Vagina (tissue), 2 donors: ENCODE measurements around the gene CLDN24. TPM values are rescaled to one million over a fixed set of nuclear protein-coding genes. Genes with fewer than 3 reads are reported as not detected.

Source experiments
- DNase-seq, 2 donors: peaks; one replicate each; pipeline ENCODE4 v3.0.0-alpha.2; 2017; ENCODE audit errors: extremely low spot score in 2 of 2
- H3K27ac ChIP-seq: fragments of 200-600 bp; sonication (generic); one replicate; pipeline ENCODE4 v1.5.1; 2019
- H3K27me3 ChIP-seq: fragments of 200-600 bp; sonication (generic); one replicate; pipeline ENCODE4 v1.5.1; 2019
- H3K36me3 ChIP-seq, 2 donors: fragments of 200-600 bp; sonication (generic); one replicate each; pipeline ENCODE4 v1.5.1; 2017 to 2019
- H3K4me1 ChIP-seq: fragments of 200-600 bp; sonication (generic); one replicate; pipeline ENCODE4 v1.5.1; 2019
- H3K4me3 ChIP-seq, 2 donors: fragments of 200-600 bp; sonication (generic); 1 replicate in 1 of 2; 2 replicates in 1 of 2; pipeline ENCODE4 v1.5.1; 2016 to 2019
- H3K9me3 ChIP-seq: fragments of 200-600 bp; sonication (generic); one replicate; pipeline ENCODE4 v1.5.1; 2019
- POLR2A ChIP-seq, 2 donors: fragments of 450-650 bp; IDR thresholded peaks; one replicate each; pipeline ENCODE4 v1.6.1; 2017; ENCODE audit warnings: antibody characterized with exemption in 2 of 2, mild to moderate bottlenecking in 2 of 2, moderate library complexity in 2 of 2
- POLR2AphosphoS5 ChIP-seq, 2 donors: sonication (generic); formaldehyde crosslinking; IDR thresholded peaks; one replicate each; pipeline ENCODE4 v1.9.0; 2017; ENCODE audit warnings: antibody characterized with exemption in 2 of 2, mild to moderate bottlenecking in 2 of 2, low read depth in 1 of 2; ENCODE audit not compliant: insufficient read depth in 1 of 2
- intact Hi-C: fragments of 100-400 bp; cut with DNase I; formaldehyde crosslinking; loops from one replicate; pipeline ENCODE4 v1.15.1; 2023
- total RNA-seq: library from RNA; depleted of rRNA; stranded (reverse); fragments of >200 nt; gene quantifications from one replicate; pipeline ENCODE4 v1.2.3, GENCODE V29; 2016
- TF ChIP-seq, protein P1 (sequence below), 3 experiments: fragments of 450-650 bp in 2 of 3; fragments of 200-600 bp in 1 of 3; sonication (generic) in 1 of 3; IDR thresholded peaks; one replicate each; pipeline ENCODE4 v1.5.1; 2017 to 2019; ENCODE audit warnings: antibody characterized with exemption in 3 of 3, mild to moderate bottlenecking in 2 of 3, moderate library complexity in 2 of 3

The CLDN24 gene
- total RNA-seq, result not detected

DNA sequence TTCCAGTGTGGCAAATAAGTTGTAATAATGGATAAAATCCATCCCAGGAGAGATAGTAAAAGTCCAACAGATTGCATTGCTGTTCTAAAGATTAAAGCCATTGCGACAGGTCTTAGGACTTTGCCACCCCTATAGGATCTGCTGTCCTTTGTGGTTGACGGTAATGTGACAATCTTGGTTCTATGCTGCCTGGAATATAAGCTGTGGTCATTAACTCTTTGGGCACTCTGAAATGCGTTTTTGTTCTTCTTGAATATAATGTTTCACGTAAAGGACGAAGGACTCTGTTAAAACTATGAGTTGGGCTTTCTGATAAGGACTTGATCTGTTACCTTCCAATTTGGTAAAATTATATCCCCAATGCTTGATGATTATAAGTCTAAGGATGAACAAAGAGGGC is at the start of gene CLDN24:
CLDN24 (minus strand) TSS at position 101 of the 400 bp plus-strand sequence; CDS start at position 101, 0 bp downstream.
- Histone ChIP-seq H3K27me3 (no peaks in the 10 kb centered on the region), H3K4me1 (no peaks in the 10 kb centered on the region), H3K4me3 (no peak within 1 kb of the TSS), H3K27ac (no peak within 1 kb of the TSS), H3K36me3 (no peaks in the 10 kb centered on the region), H3K9me3 (no peaks in the 10 kb centered on the region)
- DNase-seq, result no peak
- intact Hi-C loops, result no loop called here
- TF ChIP-seq POLR2AphosphoS5 (IDR thresholded peaks at IDR 0.05; ENCODE audit: insufficient read depth in 1 of 2, low read depth in 1 of 2) (no peak), POLR2A (IDR thresholded peaks at IDR 0.05) (no peak)
- TF ChIP-seq, protein P1, sequence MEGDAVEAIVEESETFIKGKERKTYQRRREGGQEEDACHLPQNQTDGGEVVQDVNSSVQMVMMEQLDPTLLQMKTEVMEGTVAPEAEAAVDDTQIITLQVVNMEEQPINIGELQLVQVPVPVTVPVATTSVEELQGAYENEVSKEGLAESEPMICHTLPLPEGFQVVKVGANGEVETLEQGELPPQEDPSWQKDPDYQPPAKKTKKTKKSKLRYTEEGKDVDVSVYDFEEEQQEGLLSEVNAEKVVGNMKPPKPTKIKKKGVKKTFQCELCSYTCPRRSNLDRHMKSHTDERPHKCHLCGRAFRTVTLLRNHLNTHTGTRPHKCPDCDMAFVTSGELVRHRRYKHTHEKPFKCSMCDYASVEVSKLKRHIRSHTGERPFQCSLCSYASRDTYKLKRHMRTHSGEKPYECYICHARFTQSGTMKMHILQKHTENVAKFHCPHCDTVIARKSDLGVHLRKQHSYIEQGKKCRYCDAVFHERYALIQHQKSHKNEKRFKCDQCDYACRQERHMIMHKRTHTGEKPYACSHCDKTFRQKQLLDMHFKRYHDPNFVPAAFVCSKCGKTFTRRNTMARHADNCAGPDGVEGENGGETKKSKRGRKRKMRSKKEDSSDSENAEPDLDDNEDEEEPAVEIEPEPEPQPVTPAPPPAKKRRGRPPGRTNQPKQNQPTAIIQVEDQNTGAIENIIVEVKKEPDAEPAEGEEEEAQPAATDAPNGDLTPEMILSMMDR (IDR thresholded peaks at IDR 0.05), result no peak

DNA sequence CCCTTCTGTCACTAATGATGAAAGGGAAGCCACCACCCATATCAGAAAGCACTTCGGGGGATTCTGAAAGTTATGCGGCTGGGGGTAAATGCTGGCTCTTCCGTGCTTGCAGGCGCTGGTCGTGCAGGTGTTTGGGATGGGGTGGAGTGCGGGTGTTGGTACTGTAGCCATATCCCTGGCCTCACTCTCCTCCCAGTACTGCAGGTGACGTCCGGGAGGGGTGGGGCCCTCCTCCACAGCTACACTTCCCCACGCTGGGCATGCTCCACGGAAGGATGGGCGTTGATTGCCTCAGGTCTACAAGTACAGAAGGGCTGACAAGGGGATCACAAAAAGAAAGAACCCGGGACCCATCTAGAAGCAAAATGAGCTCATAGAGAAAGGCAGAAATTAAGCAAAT is 48.6 kb upstream of the CLDN24 start:
- no peak for TF ChIP-seq POLR2A (IDR thresholded peaks at IDR 0.05)
- TF ChIP-seq, protein P1 (IDR thresholded peaks at IDR 0.05), result no peak
- TF ChIP-seq POLR2AphosphoS5 (IDR thresholded peaks at IDR 0.05; ENCODE audit: insufficient read depth in 1 of 2, low read depth in 1 of 2), result no peak
- Histone ChIP-seq H3K36me3 (no peaks in the 10 kb centered on the region), H3K27ac (no peak overlapping the region), H3K4me1 (no peaks in the 10 kb centered on the region), H3K4me3 (no peak overlapping the region), H3K27me3 (no peaks in the 10 kb centered on the region), H3K9me3 (no peaks in the 10 kb centered on the region)
- DNase-seq, result no peak
- intact Hi-C loops, result no loop called here

DNA sequence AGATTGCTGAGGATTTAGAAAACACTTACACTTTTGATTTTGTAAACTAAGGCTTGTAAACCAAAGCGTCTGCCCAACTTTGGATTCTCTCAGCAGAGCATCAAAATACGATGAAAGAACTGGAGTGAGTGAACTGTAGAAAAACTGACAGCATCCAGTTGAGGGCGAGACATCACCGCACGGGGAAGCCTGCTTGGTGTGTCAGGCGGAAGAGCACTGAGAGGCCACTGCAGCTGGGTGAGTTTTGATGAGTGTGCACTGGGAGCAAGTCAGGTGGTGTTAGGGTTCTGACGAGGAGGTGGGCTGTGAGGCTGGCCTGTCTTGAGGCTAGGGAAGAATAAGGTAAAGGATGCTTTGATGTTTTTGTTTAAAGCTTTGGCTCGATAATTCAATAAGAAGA is 46.8 kb upstream of the CLDN24 start:
- Histone ChIP-seq H3K36me3 (no peaks in the 10 kb centered on the region), H3K4me1 (no peaks in the 10 kb centered on the region), H3K4me3 (no peak overlapping the region), H3K27me3 (no peaks in the 10 kb centered on the region), H3K9me3 (no peaks in the 10 kb centered on the region), H3K27ac (no peak overlapping the region)
- TF ChIP-seq POLR2A (IDR thresholded peaks at IDR 0.05), result no peak
- DNase-seq, result no peak
- intact Hi-C loops, result no loop called here

DNA sequence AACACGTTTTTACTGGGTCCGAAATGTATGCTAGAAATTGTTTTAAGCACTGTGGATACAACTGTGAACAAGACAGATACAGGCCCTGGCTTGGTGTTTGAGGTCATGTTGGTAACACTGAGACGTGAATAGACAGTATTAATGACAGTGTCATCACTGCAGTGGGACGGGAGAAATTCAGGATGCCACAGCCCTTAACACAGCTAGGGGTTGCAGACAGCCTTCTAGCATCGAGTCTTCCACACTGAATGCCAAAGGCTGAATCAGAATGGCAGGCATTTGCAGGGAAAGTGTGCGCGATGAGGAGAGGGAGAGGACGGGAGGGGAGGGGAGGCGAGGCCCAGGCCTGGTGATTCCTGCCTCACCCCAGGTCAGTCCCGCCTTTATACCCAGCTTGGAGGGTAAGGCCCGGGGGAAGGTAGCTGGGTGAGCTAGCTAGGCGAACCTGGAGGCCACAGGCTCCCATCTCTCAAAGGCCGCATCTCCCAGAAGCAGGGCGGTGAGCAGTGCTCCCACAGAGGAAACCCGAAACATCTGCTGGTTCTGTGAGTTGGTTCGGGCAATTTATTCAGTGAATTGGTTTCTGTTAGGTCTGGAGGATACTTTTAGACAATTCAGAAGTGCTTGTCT is 44.1 kb upstream of the CLDN24 start:
- DNase-seq, result no peak
- intact Hi-C loops, result no loop called here
- no peak overlapping the region for H3K4me3 ChIP-seq
- no peak overlapping the region for H3K27ac ChIP-seq
- H3K9me3 ChIP-seq, result no peaks in the 10 kb centered on the region
- TF ChIP-seq POLR2A (IDR thresholded peaks at IDR 0.05) (no peak), POLR2AphosphoS5 (IDR thresholded peaks at IDR 0.05; ENCODE audit: insufficient read depth in 1 of 2, low read depth in 1 of 2) (no peak)
- TF ChIP-seq, protein P1 (IDR thresholded peaks at IDR 0.05), result no peak
- H3K4me1 ChIP-seq, result no peaks in the 10 kb centered on the region
- H3K27me3 ChIP-seq, result no peaks in the 10 kb centered on the region
- no peaks in the 10 kb centered on the region for H3K36me3 ChIP-seq

- TF ChIP-seq, protein P1 (IDR thresholded peaks at IDR 0.05), result no peak
- TF ChIP-seq POLR2AphosphoS5 (IDR thresholded peaks at IDR 0.05; ENCODE audit: insufficient read depth in 1 of 2, low read depth in 1 of 2), result no peak
- TF ChIP-seq POLR2A (IDR thresholded peaks at IDR 0.05), result no peak
- H3K36me3 ChIP-seq, result no peaks in the 10 kb centered on the region
- H3K27ac ChIP-seq, result no peak overlapping the region
- intact Hi-C loops, result no loop called here
- no peaks in the 10 kb centered on the region for H3K27me3 ChIP-seq
- H3K9me3 ChIP-seq, result no peaks in the 10 kb centered on the region
- H3K4me3 ChIP-seq, result no peak overlapping the region
- no peaks in the 10 kb centered on the region for H3K4me1 ChIP-seq
- DNase-seq, result no peak
These were observed 41.8 kb upstream of the CLDN24 start for GRCh38 chr4:183364025-183364424.
